ENCODE data around the gene SPRR4.
"Not testable (repeated sequence)": the region's sequence is repeated elsewhere in the genome, so short reads cannot be mapped to it uniquely, and the experiment has no call there.

SPRR4 gene

GRCh38 chr1:152983743-152984142, 13.3 kb downstream of the SPRR4 start, which contains the start of gene SPRR1A:
TSS of gene SPRR1A (plus strand) at chr1:152984081. CDS start at chr1:152985231, 1,150 bp downstream.
- no peak within 1 kb of the TSS for H3K9ac ChIP-seq (ENCODE audit: low read length)
- peaks cover 7% of the 10 kb centered on the region for H3K27me3 ChIP-seq (ENCODE audit: control insufficient read depth, insufficient read depth, low read length)
- no peaks in the 10 kb centered on the region for H3K36me3 ChIP-seq (ENCODE audit: control insufficient read depth, insufficient read depth, low read length)
- H3K4me1 ChIP-seq (ENCODE audit: control insufficient read depth, insufficient read depth, low read length) = no peaks in the 10 kb centered on the region
- no peak within 1 kb of the TSS for H3K4me3 ChIP-seq (ENCODE audit: low read depth, low read length)
- H3K9me3 ChIP-seq (ENCODE audit: control insufficient read depth, insufficient read depth, low read depth, low read length) = no peaks in the 10 kb centered on the region; the same call in 1 of the 2 replicates
- no peak within 1 kb of the TSS for H3K27ac ChIP-seq (ENCODE audit: low read depth, low read length)

GRCh38 chr1:152986578-152986977, 16.1 kb downstream of the SPRR4 start:
- H3K9me3 ChIP-seq (ENCODE audit: control insufficient read depth, insufficient read depth, low read depth, low read length) = no peaks in the 10 kb centered on the region; the same call in 1 of the 2 replicates
- H3K27me3 ChIP-seq (ENCODE audit: control insufficient read depth, insufficient read depth, low read length) = peaks cover 4% of the 10 kb centered on the region; the same call in 1 of the 2 replicates
- H3K36me3 ChIP-seq (ENCODE audit: control insufficient read depth, insufficient read depth, low read length) = no peaks in the 10 kb centered on the region
- H3K9ac ChIP-seq (ENCODE audit: low read length) = no peak overlapping the region
- H3K27ac ChIP-seq (ENCODE audit: low read depth, low read length) = no peak overlapping the region
- no peaks in the 10 kb centered on the region for H3K4me1 ChIP-seq (ENCODE audit: control insufficient read depth, insufficient read depth, low read length)
- no peak overlapping the region for H3K4me3 ChIP-seq (ENCODE audit: low read depth, low read length)

- no peak overlapping the region for H3K4me3 ChIP-seq (ENCODE audit: low read depth, low read length)
- H3K27ac ChIP-seq (ENCODE audit: low read depth, low read length) = no peak overlapping the region
Observed at GRCh38 chr1:152993186-152993585, 22.7 kb downstream of the SPRR4 start.

DNA sequence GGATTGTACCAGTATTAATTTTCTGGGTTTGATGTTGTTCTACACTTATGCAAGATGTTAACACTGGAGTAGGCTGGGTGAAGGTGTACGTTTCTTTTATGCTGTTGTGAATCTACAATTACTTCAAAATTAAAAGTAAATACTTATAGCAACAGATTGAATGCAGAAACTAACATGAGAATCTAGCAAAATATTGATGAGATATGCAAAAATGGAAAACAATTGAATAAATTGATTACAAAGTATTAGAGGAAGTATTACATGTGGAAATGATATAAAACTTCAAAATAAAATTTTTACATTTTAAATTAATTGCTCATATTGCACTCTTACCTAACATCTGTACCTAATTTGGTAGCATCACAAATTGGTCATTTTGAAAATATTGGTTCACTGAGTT, 25.4 kb downstream of the SPRR4 start:
- Histone ChIP-seq H3K9me3 (ENCODE audit: control insufficient read depth, insufficient read depth, low read depth, low read length) (peaks cover 4% of the 10 kb centered on the region), H3K27me3 (ENCODE audit: control insufficient read depth, insufficient read depth, low read length) (no peaks in the 10 kb centered on the region), H3K27ac (ENCODE audit: low read depth, low read length) (no peak overlapping the region), H3K4me3 (ENCODE audit: low read depth, low read length) (no peak overlapping the region), H3K4me1 (ENCODE audit: control insufficient read depth, insufficient read depth, low read length) (peaks cover 5% of the 10 kb centered on the region; the same call in 1 of the 2 replicates), H3K36me3 (ENCODE audit: control insufficient read depth, insufficient read depth, low read length) (no peaks in the 10 kb centered on the region), H3K9ac (ENCODE audit: low read length) (no peak overlapping the region)

More at GRCh38 chr1:152993186-152993585, 22.7 kb downstream of the SPRR4 start:
- Histone ChIP-seq H3K4me1 (ENCODE audit: control insufficient read depth, insufficient read depth, low read length) (peaks cover 5% of the 10 kb centered on the region; the same call in 1 of the 2 replicates), H3K36me3 (ENCODE audit: control insufficient read depth, insufficient read depth, low read length) (no peaks in the 10 kb centered on the region), H3K9ac (ENCODE audit: low read length) (no peak overlapping the region), H3K9me3 (ENCODE audit: control insufficient read depth, insufficient read depth, low read depth, low read length) (peaks cover 4% of the 10 kb centered on the region; the same call in 1 of the 2 replicates), H3K27me3 (ENCODE audit: control insufficient read depth, insufficient read depth, low read length) (no peaks in the 10 kb centered on the region)

GRCh38 chr1:152996633-152997400, 26.4 kb downstream of the SPRR4 start:
- H3K27me3 ChIP-seq (ENCODE audit: control insufficient read depth, insufficient read depth, low read length) = no peaks in the 10 kb centered on the region
- H3K4me3 ChIP-seq (ENCODE audit: low read depth, low read length) = no peak overlapping the region
- peaks cover 4% of the 10 kb centered on the region for H3K9me3 ChIP-seq (ENCODE audit: control insufficient read depth, insufficient read depth, low read depth, low read length)
- no peak overlapping the region for H3K27ac ChIP-seq (ENCODE audit: low read depth, low read length)
- no peak overlapping the region for H3K9ac ChIP-seq (ENCODE audit: low read length)
- H3K4me1 ChIP-seq (ENCODE audit: control insufficient read depth, insufficient read depth, low read length) = peaks cover 5% of the 10 kb centered on the region; the same call in 1 of the 2 replicates
- no peaks in the 10 kb centered on the region for H3K36me3 ChIP-seq (ENCODE audit: control insufficient read depth, insufficient read depth, low read length)

- H3K27ac ChIP-seq (ENCODE audit: low read depth, low read length) = no peak overlapping the region
- H3K27me3 ChIP-seq (ENCODE audit: control insufficient read depth, insufficient read depth, low read length) = no peaks in the 10 kb centered on the region
- H3K4me3 ChIP-seq (ENCODE audit: low read depth, low read length) = no peak overlapping the region
- H3K4me1 ChIP-seq (ENCODE audit: control insufficient read depth, insufficient read depth, low read length) = peaks cover 5% of the 10 kb centered on the region; the same call in 1 of the 2 replicates
- H3K36me3 ChIP-seq (ENCODE audit: control insufficient read depth, insufficient read depth, low read length) = no peaks in the 10 kb centered on the region
- H3K9me3 ChIP-seq (ENCODE audit: control insufficient read depth, insufficient read depth, low read depth, low read length) = peaks cover 4% of the 10 kb centered on the region
- no peak overlapping the region for H3K9ac ChIP-seq (ENCODE audit: low read length)
Observed at GRCh38 chr1:152997901-152998300, 27.5 kb downstream of the SPRR4 start.

GRCh38 chr1:152998476-152998875, 28.0 kb downstream of the SPRR4 start:
- H3K9me3 ChIP-seq (ENCODE audit: control insufficient read depth, insufficient read depth, low read depth, low read length) = peaks cover 4% of the 10 kb centered on the region
- no peak overlapping the region for H3K27ac ChIP-seq (ENCODE audit: low read depth, low read length)
- H3K4me3 ChIP-seq (ENCODE audit: low read depth, low read length) = no peak overlapping the region
- no peaks in the 10 kb centered on the region for H3K36me3 ChIP-seq (ENCODE audit: control insufficient read depth, insufficient read depth, low read length)
- H3K9ac ChIP-seq (ENCODE audit: low read length) = no peak overlapping the region
- no peaks in the 10 kb centered on the region for H3K27me3 ChIP-seq (ENCODE audit: control insufficient read depth, insufficient read depth, low read length)
- peaks cover 5% of the 10 kb centered on the region; the same call in 1 of the 2 replicates for H3K4me1 ChIP-seq (ENCODE audit: control insufficient read depth, insufficient read depth, low read length)

- H3K36me3 ChIP-seq (ENCODE audit: control insufficient read depth, insufficient read depth, low read length) = no peaks in the 10 kb centered on the region
- H3K9me3 ChIP-seq (ENCODE audit: control insufficient read depth, insufficient read depth, low read depth, low read length) = peaks cover 4% of the 10 kb centered on the region
- no peak overlapping the region for H3K9ac ChIP-seq (ENCODE audit: low read length)
- peaks cover 5% of the 10 kb centered on the region; the same call in 1 of the 2 replicates for H3K4me1 ChIP-seq (ENCODE audit: control insufficient read depth, insufficient read depth, low read length)
- H3K27me3 ChIP-seq (ENCODE audit: control insufficient read depth, insufficient read depth, low read length) = no peaks in the 10 kb centered on the region
- H3K4me3 ChIP-seq (ENCODE audit: low read depth, low read length) = no peak overlapping the region
- no peak overlapping the region for H3K27ac ChIP-seq (ENCODE audit: low read depth, low read length)
Observed at GRCh38 chr1:152999818-153000217, 29.4 kb downstream of the SPRR4 start.

- no peak overlapping the region for H3K4me3 ChIP-seq (ENCODE audit: low read depth, low read length)
- H3K36me3 ChIP-seq (ENCODE audit: control insufficient read depth, insufficient read depth, low read length) = no peaks in the 10 kb centered on the region
- H3K4me1 ChIP-seq (ENCODE audit: control insufficient read depth, insufficient read depth, low read length) = peaks cover 5% of the 10 kb centered on the region; the same call in 1 of the 2 replicates
- H3K27ac ChIP-seq (ENCODE audit: low read depth, low read length) = no peak overlapping the region
- no peaks in the 10 kb centered on the region for H3K27me3 ChIP-seq (ENCODE audit: control insufficient read depth, insufficient read depth, low read length)
- no peak overlapping the region for H3K9ac ChIP-seq (ENCODE audit: low read length)
- peaks cover 4% of the 10 kb centered on the region for H3K9me3 ChIP-seq (ENCODE audit: control insufficient read depth, insufficient read depth, low read depth, low read length)
Observed at GRCh38 chr1:153000294-153000693, 29.8 kb downstream of the SPRR4 start.

DNA sequence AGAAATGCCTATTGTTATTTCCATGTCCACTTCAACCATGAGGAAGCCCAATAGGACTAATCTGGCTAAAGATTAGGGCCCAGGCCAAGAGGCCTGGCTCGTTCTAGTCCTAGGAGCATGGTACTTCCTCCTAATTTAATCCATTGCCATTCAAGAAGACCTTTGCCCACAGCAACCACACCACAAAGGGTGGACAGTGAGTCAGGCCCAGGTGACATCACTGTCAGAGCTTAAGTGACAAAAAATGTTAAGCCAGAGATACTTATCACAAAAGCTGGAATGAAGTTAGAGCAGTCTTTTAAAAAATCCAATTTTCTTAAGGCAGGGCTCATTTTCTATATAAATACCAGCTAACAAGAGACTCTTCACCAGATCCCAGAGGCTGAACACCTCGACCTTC, 30.9 kb downstream of the SPRR4 start, which contains the start of gene SPRR3:
SPRR3 (plus strand) TSS at position 368 of the 400 bp plus-strand sequence. CDS start 1,272 bp downstream, outside the sequence.
- Histone ChIP-seq H3K9me3 (ENCODE audit: control insufficient read depth, insufficient read depth, low read depth, low read length) (no peaks in the 10 kb centered on the region; the same call in 1 of the 2 replicates), H3K4me1 (ENCODE audit: control insufficient read depth, insufficient read depth, low read length) (peaks cover 5% of the 10 kb centered on the region; the same call in 1 of the 2 replicates), H3K36me3 (ENCODE audit: control insufficient read depth, insufficient read depth, low read length) (no peaks in the 10 kb centered on the region), H3K27ac (ENCODE audit: low read depth, low read length) (no peak within 1 kb of the TSS), H3K9ac (ENCODE audit: low read length) (no peak within 1 kb of the TSS), H3K27me3 (ENCODE audit: control insufficient read depth, insufficient read depth, low read length) (no peaks in the 10 kb centered on the region), H3K4me3 (ENCODE audit: low read depth, low read length) (no peak within 1 kb of the TSS)

DNA sequence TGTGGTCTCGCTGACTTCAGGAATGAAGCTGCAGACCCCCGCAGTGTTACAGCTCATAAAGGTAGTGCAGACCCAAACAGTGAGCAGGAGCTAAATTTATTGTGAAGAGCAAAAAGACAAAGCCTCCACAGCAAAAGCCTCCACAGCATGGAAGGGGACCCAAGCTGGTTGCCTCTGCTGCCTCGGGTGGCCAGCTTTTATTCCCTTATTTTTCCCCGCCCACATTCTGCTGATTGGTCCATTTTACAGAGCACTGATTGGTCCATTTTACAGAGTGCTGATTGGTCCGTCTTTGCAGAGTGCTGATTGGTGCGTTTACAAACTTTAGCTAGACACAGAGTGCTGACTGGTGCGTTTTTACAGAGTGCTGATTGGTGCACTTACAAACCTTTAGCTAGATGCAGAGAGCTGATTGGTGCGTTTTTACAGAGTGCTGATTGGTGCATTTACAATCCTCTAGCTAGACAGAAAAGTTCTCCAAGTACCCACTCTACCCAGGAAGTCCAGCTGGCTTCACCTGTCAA, 40.8 kb downstream of the SPRR4 start:
- H3K27me3 ChIP-seq (ENCODE audit: control insufficient read depth, insufficient read depth, low read length); H3K4me3 ChIP-seq (ENCODE audit: low read depth, low read length); H3K9me3 ChIP-seq (ENCODE audit: control insufficient read depth, insufficient read depth, low read depth, low read length); H3K27ac ChIP-seq (ENCODE audit: low read depth, low read length); H3K36me3 ChIP-seq (ENCODE audit: control insufficient read depth, insufficient read depth, low read length); H3K9ac ChIP-seq (ENCODE audit: low read length); H3K4me1 ChIP-seq (ENCODE audit: control insufficient read depth, insufficient read depth, low read length): not testable (repeated sequence)

All from HUES6 (cell line).